Endothelial cell of umbilical vein (primary cell): ENCODE measurements around the gene FOXN1. TPM values are rescaled to one million over a fixed set of nuclear protein-coding genes. Genes with fewer than 3 reads are reported as not detected.

Experiments
- BruUV-seq: library from RNA; stranded (reverse); fragments of 400-500 nt; replicated peaks from 2 replicates; lab custom pipeline; 2021; lab: Mats Ljungman, UMichigan
- CTCF ChIA-PET: fragments of 300-600, 350-600 bp; sonication (Branson Sonifier 250); formaldehyde crosslinking; loops from one replicate; lab custom pipeline; 2021; ENCODE audit warnings: antibody characterized with exemption, inconsistent platforms; lab: Charles Lee
- POLR2A ChIA-PET: fragments of 300-600, 350-600 bp; sonication (Branson Sonifier 250); formaldehyde crosslinking; loops from one replicate; lab custom pipeline; 2021; ENCODE audit warnings: antibody characterized with exemption, inconsistent platforms; lab: Charles Lee
- DNase-seq: peaks from one replicate; pipeline ENCODE4 v3.0.0-alpha.2; 2011; ENCODE audit warnings: low read depth, low spot score
- FAIRE-seq: peaks from 2 replicates; lab custom pipeline; 2011; peaks lifted over from hg19 to GRCh38; lab: Jason Lieb, UNC
- H2AFZ ChIP-seq: 2 replicates; pipeline ENCODE4 v1.6.0; 2012; ENCODE audit warnings: low read depth, low read length, control low read depth, inconsistent platforms
- H3K27ac ChIP-seq: 2 replicates; pipeline ENCODE4 v1.5.1; 2011; ENCODE audit warnings: low read depth, mild to moderate bottlenecking, control low read depth, low read length, moderate library complexity; ENCODE audit not compliant: insufficient read depth
- H3K27me3 ChIP-seq, 2 experiments: 2 replicates each; pipeline versions ENCODE4 v1.6.0 to v1.6.1; 2011; ENCODE audit warnings: low read length in 2 of 2, mixed read lengths in 1 of 2; ENCODE audit not compliant: control insufficient read depth in 2 of 2, insufficient read depth in 2 of 2
- H3K36me3 ChIP-seq, 2 experiments: 2 replicates in 1 of 2; 3 replicates in 1 of 2; pipeline ENCODE4 v1.5.1; 2011; ENCODE audit warnings: low read length in 2 of 2, mild to moderate bottlenecking in 1 of 2, moderate library complexity in 1 of 2; ENCODE audit not compliant: control insufficient read depth in 2 of 2, insufficient read depth in 2 of 2; ENCODE audit errors: extremely low read depth in 1 of 2
- H3K4me1 ChIP-seq: 3 replicates; pipeline ENCODE4 v1.5.1; 2011; ENCODE audit warnings: mild to moderate bottlenecking, low read length; ENCODE audit not compliant: control insufficient read depth, insufficient read depth; ENCODE audit errors: extremely low read depth
- H3K4me2 ChIP-seq: 2 replicates; pipeline ENCODE4 v1.6.1; 2011; ENCODE audit warnings: low read length, control low read depth, mixed read lengths; ENCODE audit not compliant: insufficient read depth
- H3K4me3 ChIP-seq, 3 experiments: fragments of 200-600 bp in 1 of 3; sonication (generic), shearing (Covaris generic) in 1 of 3; replicated peaks in 1 of 3; 2 replicates each; pipeline ENCODE4 v1.5.1; 2011 to 2016; ENCODE audit warnings: control low read depth in 3 of 3, low read length in 3 of 3, mild to moderate bottlenecking in 2 of 3, inconsistent platforms in 1 of 3, low read depth in 1 of 3, moderate library complexity in 1 of 3; ENCODE audit not compliant: insufficient read depth in 1 of 3
- H3K79me2 ChIP-seq: 2 replicates; pipeline ENCODE4 v1.6.0; 2012; ENCODE audit warnings: low read length, inconsistent platforms; ENCODE audit not compliant: control insufficient read depth, insufficient read depth
- H3K9ac ChIP-seq: replicated peaks from 2 replicates; pipeline ENCODE3; 2011; ENCODE audit warnings: low read length, control low read depth; ENCODE audit not compliant: insufficient read depth; ENCODE audit errors: extremely low read depth
- H3K9me1 ChIP-seq: replicated peaks from 3 replicates; pipeline ENCODE4 v1.6.0; 2011; ENCODE audit warnings: mild to moderate bottlenecking, low read length; ENCODE audit not compliant: control insufficient read depth, insufficient read depth; ENCODE audit errors: extremely low read depth
- H3K9me3 ChIP-seq: replicated peaks from 2 replicates; pipeline ENCODE4 v1.5.1; 2012; ENCODE audit warnings: low read length, inconsistent platforms; ENCODE audit not compliant: control insufficient read depth, insufficient read depth
- H4K20me1 ChIP-seq: replicated peaks from 2 replicates; pipeline ENCODE3; 2011; ENCODE audit warnings: mild to moderate bottlenecking, low read length; ENCODE audit not compliant: control insufficient read depth, insufficient read depth; ENCODE audit errors: extremely low read depth
- CTCF ChIP-seq, 2 donors: IDR thresholded peaks; 1 replicate in 1 of 2; 2 replicates in 1 of 2; pipeline ENCODE4 v1.5.1; 2011; ENCODE audit warnings: low read length in 2 of 2, mild to moderate bottlenecking in 2 of 2, moderate library complexity in 2 of 2, control low read depth in 1 of 2, inconsistent platforms in 1 of 2, low read depth in 1 of 2; ENCODE audit not compliant: insufficient read depth in 1 of 2; ENCODE audit errors: extremely low read depth in 1 of 2
- EZH2 ChIP-seq: IDR thresholded peaks from 2 replicates; pipeline ENCODE4 v1.6.1; 2012; ENCODE audit warnings: borderline replicate concordance, low read depth, mild to moderate bottlenecking, moderate library complexity, low read length, inconsistent platforms; ENCODE audit not compliant: severe bottlenecking
- FOS ChIP-seq: IDR thresholded peaks from 2 replicates; pipeline ENCODE4 v1.6.1; 2011; ENCODE audit warnings: mild to moderate bottlenecking, low read length, moderate library complexity, borderline replicate concordance; ENCODE audit not compliant: insufficient read depth
- GATA2 ChIP-seq: IDR thresholded peaks from 2 replicates; pipeline ENCODE4 v1.7.0; 2011; ENCODE audit warnings: low read depth, mild to moderate bottlenecking, moderate library complexity, mixed read lengths, low read length; ENCODE audit not compliant: insufficient read length, insufficient read depth
- JUN ChIP-seq: IDR thresholded peaks from 2 replicates; pipeline ENCODE4 v1.6.1; 2011; ENCODE audit warnings: borderline replicate concordance, low read depth; ENCODE audit not compliant: insufficient read length, insufficient read depth
- MAX ChIP-seq: IDR thresholded peaks from 2 replicates; pipeline ENCODE4 v1.6.1; 2011; ENCODE audit not compliant: insufficient read depth, insufficient read length
- MYC ChIP-seq: IDR thresholded peaks from one replicate; pipeline ENCODE4 v1.6.1; 2011; ENCODE audit warnings: mild to moderate bottlenecking, low read depth, low read length
- POLR2A ChIP-seq: IDR thresholded peaks from 2 replicates; pipeline ENCODE4 v1.6.1; 2012; ENCODE audit warnings: low read depth, mild to moderate bottlenecking, control low read depth, low read length
- POLR2AphosphoS5 ChIP-seq: IDR thresholded peaks from 2 replicates; pipeline ENCODE4 v1.6.1; 2012; ENCODE audit warnings: low read depth, mild to moderate bottlenecking, control low read depth, low read length, moderate library complexity; ENCODE audit not compliant: insufficient read depth
- dilution Hi-C: fragments of 300-500 bp; cut with MboI; formaldehyde crosslinking; loops from one replicate; pipeline ENCODE4 v1.15.0; 2019; ENCODE audit warnings: low sequenced_read_pairs; ENCODE audit not compliant: extremely low pct_ligation_motif_present
- intact Hi-C: fragments of 100-400 bp; cut with micrococcal nuclease; formaldehyde crosslinking; loops from one replicate; pipeline ENCODE4 v1.10.0; 2022
- polyA plus RNA-seq, 4 experiments: library from polyadenylated mRNA; depleted of rRNA in 3 of 4; stranded (reverse) in 3 of 4; unstranded in 1 of 4; fragments of >200 nt; gene quantifications; 2 replicates each; pipeline versions ENCODE4 v1.2.1 to v1.2.3, GENCODE V29; 2011 to 2012; ENCODE audit warnings: missing spikeins in 1 of 4
- total RNA-seq: library from RNA; stranded (reverse); gene quantifications from 2 replicates; pipeline ENCODE4 v1.2.3, GENCODE V29; 2021

The FOXN1 gene
- total and polyA plus RNA-seq, 2 donors (not counting 3 experiments of a cell fraction or from before 2014, with no cell fraction given) = not detected

- Histone ChIP-seq H3K27me3 (peaks cover 0 to 2% of the 10 kb centered on the region in 2 experiments), H3K4me3 (no peak overlapping the region), H3K9ac (no peak overlapping the region), H3K79me2 (no peaks in the 10 kb centered on the region), H4K20me1 (no peaks in the 10 kb centered on the region), H3K9me3 (no peaks in the 10 kb centered on the region), H3K36me3 (no peaks in the 10 kb centered on the region), H3K4me1 (no peaks in the 10 kb centered on the region), H3K9me1 (no peaks in the 10 kb centered on the region), H2AFZ (no peak overlapping the region), H3K4me2 (no peak overlapping the region), H3K27ac (no peak overlapping the region)
- DNase-seq (no peak), FAIRE-seq (no peak)
- CTCF ChIA-PET = interaction anchor here (0.7 to 1.7 kb wide), 3 partner anchors 12 to 118 kb away, joined by 3 to 5 read pairs (median 4); no protein-coding TSS in a partner anchor
- no TSS peak for BruUV-seq
- TF ChIP-seq JUN = no peak
- intact Hi-C loops (no loop called here), dilution Hi-C loops (no loop called here)
- POLR2A ChIA-PET = no interaction called here
Observed at GRCh38 chr17:28534740-28535375, 28.7 kb downstream of the FOXN1 start.

- no TSS peak for BruUV-seq
Observed at GRCh38 chr17:28536532-28537218, 30.5 kb downstream of the FOXN1 start.

More at GRCh38 chr17:28536532-28537218, 30.5 kb downstream of the FOXN1 start:
- no peak overlapping the region for H3K4me3 ChIP-seq
- FAIRE-seq (no peak), DNase-seq (no peak)
- no peaks in the 10 kb centered on the region for H4K20me1 ChIP-seq
- no peak overlapping the region for H2AFZ ChIP-seq
- TF ChIP-seq MYC = no peak
- no peak for TF ChIP-seq MAX
- TF ChIP-seq GATA2 = no peak
- TF ChIP-seq POLR2A = no peak
- no peak for TF ChIP-seq FOS
- TF ChIP-seq JUN = no peak
- TF ChIP-seq EZH2 = no peak
- TF ChIP-seq POLR2AphosphoS5 = no peak
- no peak for TF ChIP-seq CTCF (IDR thresholded peaks at IDR 0.05; ENCODE audit: extremely low read depth in 1 of 2, insufficient read depth in 1 of 2, low read depth in 1 of 2, low read length in 2 of 2)
- H3K9ac ChIP-seq = no peak overlapping the region
- H3K36me3 ChIP-seq = no peaks in the 10 kb centered on the region
- no peaks in the 10 kb centered on the region for H3K9me1 ChIP-seq
- dilution Hi-C loops (no loop called here), intact Hi-C loops (no loop called here)
- H3K4me1 ChIP-seq = no peaks in the 10 kb centered on the region
- CTCF ChIA-PET = interaction anchor here (2.9 kb wide), 1 partner anchor 42 kb away, joined by 15 read pairs; no protein-coding TSS in a partner anchor
- H3K4me2 ChIP-seq = no peak overlapping the region
- no peak overlapping the region for H3K27ac ChIP-seq
- peaks cover 0 to 2% of the 10 kb centered on the region in 2 experiments for H3K27me3 ChIP-seq
- no peaks in the 10 kb centered on the region for H3K79me2 ChIP-seq
- POLR2A ChIA-PET = no interaction called here
- no peaks in the 10 kb centered on the region for H3K9me3 ChIP-seq
